HG03442 (cell line): ENCODE data around the gene NUDT2.
A peak's percentile ranks its signal among the peaks of the same experiment; 100 is the strongest.

ENCODE experiments used
- ATAC-seq: cut with Tn5 transposase; IDR thresholded peaks from one replicate; pipeline ENCODE4 v1.9.1; 2021; ENCODE audit warnings: mild to moderate bottlenecking, moderate library complexity; ENCODE audit not compliant: unreplicated experiment

NUDT2 gene

DNA sequence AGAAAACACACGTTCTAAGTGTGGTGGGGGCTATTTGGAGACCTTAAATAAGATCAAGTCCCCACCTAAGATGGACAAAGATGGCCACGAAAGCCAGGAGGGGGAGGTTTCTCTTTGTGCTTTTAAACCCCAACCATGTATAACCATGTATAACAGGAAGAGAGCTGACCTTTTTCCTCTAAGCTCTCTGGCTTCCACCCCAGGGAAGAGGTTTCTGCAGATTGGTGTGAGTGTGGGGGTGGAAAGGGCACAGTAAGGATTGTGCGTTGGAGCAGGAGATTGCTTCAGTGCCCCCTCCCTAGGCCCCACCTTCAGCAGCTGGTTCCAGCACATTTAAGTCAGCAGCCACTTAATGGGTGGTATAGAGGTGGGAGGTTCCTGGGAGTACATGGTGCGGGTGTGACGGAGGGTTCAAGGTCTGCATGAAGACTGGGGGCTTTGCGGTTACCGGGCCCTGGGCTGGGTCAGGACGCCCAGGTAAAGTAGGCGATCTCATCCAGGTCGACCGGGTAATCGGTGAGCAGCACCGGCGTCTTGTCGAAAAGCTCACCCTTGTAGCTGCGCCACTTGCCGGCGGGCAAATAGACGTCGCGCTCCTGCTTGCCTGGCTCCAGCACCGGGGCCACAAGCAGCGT is 41.1 kb downstream of the NUDT2 start:
- no peak for ATAC-seq

DNA sequence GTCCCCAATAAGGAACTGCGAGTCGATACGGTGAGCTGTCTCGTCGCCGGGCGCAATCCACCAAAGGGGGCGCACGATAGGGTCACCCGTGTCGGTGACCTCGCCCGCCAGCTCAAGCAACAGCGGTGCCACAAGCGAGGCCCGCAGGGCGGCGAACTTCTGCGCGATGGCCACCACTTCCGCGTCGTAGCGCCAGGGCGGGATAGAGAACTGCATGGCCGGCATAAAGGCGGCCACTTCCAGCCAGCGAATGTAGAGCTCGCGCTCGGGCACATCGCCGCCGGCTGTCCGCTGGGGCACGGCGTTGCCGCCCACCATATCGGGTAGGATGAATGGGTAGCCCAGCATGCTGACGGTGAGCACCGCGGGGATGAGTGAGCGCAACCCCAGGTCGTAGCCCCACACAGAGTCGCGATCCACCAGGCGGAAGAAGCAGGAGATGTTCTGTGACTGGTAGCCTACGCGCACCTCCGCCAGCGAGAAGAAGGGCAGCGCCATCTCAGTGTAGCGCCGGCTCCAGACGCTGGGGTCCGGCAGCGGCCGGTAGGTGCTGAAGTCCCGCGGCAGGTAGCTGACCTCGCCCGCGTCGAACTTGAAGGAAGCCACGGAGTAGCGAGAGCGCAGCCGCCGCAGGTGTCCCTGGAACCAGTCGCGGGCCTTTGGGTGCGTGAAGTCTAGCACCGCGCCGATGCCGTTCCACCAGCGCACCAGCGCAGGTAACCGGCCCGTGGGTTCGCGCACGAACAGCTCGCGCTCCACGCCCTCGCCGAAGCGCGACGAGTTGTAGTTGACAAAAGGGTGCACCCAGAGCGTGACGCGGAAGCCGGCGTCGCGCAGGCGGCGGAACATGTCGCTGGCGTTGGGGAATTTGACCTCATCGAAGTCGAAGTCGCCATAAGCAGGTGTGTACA is 41.9 kb downstream of the NUDT2 start:
- no peak for ATAC-seq

DNA sequence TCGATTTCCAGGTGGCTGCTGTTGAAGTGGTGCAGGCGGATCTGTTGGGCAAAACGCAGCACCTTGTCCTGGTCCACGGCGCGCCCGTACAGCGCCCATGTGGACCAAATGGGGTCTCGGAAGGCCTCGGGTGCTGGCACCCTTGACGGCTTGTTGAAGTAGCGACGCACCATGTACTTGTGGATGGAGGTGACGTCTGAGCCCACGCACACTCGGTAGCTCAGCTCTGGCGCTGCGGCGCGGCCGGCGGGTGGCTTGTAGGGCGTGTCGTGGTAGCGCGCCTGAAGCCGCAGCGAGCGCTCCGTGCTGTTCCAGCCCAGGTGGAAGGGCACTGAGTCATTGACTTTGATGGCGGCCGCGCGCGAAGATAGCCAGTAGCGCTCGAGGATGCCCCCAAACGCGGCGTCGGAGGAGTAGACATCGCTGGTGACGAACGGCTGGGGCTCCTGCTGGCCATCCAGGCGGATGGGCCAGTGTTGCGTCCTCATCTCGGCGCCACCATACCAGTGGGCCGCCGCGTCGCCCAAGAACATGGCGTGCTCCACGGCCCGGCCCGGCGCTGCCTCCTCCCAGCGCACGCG is 42.6 kb downstream of the NUDT2 start:
- ATAC-seq: no peak

DNA sequence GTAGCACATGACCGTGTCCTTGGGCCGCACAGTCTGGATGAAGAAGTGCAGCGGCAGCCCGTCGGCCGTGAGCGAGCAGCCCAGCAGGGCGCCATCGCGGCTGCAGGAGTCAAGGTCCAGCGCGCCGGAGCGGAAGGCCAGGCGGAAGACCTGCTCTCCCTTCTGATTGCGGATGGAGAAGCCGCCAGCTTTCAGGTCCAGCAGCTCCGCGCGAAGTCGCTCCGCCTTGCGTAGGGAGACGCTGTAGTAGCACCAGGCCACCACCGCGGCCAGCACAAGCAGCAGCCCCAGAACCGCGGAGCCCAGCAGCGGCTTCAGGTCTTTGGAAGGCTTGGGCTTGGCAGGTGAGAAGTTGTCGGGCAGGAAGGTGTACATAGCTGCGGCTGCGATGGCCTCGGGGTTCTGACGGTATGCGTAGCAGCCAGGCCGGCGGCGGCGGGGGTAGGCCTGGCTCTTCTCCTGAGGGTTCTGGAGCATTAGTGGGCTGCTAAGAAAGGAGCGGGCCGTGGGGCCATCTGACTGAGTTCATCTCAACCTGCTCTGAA is 43.2 kb downstream of the NUDT2 start:
- ATAC-seq: no peak

DNA sequence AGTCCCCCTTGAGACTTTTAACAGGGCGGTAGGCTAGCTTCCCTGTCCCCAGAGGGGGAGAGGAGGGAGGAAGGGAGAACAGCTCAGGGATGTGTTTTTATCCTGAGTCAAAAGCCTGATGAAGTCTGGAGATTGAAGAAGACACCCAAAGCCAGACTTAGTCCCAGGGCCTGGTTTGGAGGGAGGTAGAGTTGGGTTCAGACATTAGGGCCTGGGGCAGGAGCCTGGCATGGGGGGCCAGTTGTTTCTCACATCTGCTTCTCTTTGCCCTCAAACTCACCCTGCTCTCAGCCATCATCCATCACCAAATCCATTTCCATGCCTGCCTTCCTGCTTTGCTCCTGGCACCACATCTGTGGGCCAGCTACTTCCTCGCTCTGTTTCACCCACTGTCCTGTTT is 44.4 kb downstream of the NUDT2 start:
- no peak for ATAC-seq

DNA sequence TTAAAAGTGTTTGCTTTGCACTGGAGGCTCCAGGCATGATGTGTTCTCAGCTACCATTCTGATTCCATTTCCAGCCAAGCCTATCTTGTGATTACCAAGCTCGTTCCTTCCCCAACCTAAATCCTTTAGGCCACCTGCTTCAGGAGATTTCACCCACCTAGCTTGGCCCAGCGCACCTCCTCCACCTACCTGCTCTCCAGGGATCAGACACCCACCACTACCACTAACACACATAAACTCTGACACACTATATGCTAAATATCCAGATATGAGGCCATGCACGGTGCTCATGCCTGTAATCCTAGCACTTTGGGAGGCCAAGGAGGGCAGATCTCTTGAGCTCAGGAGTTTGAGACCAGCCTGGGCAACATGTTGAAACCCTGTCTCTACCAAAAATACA is 45.0 kb downstream of the NUDT2 start:
- ATAC-seq: no peak

DNA sequence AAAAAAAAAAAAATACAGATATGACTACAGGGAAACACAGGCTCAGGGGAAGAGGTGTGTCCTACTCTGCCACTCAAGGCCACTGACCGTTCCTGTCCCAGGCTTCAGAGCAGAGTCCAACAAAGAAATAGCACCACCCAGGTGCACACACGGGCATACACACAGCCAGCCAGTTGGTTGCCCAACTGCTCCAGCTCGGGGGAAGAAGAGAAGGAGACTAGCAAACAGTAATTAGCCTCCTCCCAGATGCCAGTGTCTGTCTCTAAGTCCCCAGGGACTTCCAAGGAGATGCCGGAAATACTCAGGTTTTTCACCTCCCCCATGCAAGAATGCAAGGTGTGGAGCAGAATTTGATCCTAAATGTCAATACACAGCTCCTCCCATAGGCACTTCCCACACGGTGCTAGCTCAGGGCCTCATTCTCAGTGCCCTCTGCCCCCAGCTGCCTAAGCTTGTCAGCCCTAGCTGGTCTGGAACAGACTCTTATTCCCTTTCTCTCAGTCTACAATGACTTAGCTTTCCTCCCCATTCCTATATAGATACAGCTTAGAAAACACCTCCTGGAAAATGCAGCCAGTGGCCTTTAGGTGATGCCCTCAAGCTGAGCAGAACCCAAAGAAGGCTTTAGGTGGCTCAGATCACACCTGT is 45.7 kb downstream of the NUDT2 start:
- ATAC-seq: no peak

DNA sequence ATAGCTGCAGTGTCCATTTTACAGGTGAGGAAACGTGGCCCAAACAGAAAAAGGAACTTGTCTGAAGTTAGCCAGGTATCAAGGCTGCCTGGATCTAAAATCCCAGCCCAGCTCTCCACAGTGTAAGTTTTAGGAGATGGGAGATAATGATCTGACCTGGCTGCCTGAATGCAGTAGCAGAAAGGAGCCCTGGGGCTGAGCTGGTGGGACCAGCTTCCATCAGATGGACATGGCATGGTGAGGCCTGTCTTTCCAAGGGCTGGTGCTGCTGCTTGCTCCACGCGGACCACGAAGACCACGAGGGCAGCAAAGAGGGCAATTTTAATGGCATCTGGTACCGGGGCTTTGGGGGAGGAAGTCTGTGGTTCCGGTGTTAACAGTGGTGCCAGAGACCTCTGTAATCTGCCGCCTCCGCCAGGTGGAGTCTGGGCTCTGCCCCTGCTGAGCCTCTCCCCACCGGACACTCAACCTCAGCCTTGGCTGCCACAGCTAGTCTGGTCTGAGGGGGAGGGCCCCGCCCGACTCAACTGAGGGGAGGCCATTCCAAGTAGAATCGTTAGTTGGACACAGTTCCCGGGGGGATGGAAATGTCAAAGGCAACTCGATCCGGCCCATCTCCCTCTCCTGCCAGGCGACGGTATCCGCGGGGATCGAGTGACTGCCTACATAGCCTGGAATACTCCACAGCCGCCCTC is 46.7 kb downstream of the NUDT2 start:
- ATAC-seq: peak; percentile 25

DNA sequence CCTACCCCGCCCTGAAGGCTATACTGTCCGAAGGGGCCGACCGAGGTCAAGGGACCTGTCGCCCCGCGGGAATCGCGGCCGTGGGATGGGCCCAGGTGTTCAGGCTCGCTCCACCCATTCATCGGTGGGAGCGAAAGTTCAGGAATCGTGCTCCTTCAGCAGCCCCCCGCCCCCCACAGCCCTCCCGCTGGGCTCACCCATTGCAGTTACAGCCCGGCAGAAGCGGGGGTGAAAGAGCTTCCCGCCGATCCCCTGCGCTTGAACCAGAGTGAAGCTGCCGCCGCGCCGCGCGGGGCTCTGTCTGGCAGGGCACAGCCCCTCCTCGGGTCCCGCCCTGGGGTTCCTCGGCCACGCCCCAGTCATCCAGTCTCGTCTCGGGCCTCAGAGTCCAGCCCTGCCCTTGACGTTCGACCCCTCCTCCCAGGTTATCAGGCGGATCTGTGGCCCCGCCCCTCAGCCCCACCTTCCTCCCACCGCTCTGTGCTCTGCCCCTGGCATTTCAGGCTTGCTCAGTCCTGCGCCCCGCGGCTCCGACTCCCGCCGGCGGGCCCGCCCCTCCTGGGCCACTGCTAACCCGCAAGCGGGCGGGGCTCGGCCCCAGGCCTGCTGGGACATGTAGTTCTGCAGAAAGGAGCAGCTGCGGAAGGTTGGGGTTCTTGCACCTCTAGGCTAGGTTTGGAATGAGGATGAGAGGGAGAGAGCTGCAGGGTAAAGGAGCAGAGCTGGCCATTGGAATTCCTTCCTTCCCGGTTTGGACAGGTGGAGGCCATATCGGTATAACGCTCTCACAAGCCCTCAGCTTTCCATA is 47.4 kb downstream of the NUDT2 start, which contains the start of gene MYORG:
MYORG (minus strand) TSS at position 303 of the 808 bp plus-strand sequence. CDS start 3,955 bp downstream, outside the sequence.
- peak; percentile 74 for ATAC-seq

DNA sequence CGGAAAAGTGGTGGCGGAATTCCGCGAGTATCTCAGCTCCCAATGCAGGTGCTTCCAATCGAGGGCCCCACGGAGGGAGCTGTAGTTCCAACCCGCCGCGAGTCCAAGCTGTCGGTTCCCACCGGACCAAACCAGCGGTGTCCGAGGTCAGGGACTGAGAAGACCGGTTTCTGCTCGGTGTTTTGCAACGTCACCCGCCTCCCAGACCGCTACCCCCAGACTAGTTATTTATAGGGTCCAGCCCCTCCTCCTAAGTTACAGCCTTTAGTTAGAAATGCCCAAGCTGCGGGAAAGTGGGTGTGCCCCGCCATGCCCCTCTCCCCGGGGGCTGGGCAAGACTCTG is 48.0 kb downstream of the NUDT2 start:
- no peak for ATAC-seq

DNA sequence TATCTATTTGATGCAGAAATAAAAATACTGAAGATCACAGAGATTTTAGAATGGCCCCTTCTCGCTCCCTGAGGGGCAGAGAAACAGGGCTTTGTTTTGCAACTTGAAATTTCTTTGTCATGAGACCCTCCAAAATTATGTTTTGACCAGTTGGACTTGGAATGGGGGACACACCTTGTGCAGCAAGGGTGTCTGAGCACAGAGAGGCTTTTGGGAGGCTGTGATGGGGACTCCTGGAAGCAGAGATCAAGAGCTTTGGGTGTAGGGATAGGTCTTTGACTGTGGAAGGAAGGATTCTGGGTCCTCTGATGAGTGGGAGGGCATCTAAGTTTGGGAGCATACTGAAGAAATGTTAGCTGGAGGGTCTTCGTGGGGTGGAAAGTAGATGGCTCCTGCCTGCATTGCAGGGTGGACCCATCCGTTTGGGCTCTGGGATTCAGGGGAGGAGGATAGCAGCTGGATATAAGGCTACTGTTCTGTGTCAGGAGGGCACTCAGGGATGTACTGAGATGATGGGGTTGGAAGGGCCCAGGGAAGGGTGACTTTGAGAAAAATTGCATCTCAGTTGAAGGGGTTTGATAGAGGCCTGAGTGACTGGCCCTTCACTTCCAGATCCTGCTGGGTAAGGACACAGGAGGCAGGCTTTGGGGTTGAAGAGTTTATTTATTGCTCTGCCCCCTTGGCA is 49.1 kb downstream of the NUDT2 start:
- ATAC-seq: no peak

DNA sequence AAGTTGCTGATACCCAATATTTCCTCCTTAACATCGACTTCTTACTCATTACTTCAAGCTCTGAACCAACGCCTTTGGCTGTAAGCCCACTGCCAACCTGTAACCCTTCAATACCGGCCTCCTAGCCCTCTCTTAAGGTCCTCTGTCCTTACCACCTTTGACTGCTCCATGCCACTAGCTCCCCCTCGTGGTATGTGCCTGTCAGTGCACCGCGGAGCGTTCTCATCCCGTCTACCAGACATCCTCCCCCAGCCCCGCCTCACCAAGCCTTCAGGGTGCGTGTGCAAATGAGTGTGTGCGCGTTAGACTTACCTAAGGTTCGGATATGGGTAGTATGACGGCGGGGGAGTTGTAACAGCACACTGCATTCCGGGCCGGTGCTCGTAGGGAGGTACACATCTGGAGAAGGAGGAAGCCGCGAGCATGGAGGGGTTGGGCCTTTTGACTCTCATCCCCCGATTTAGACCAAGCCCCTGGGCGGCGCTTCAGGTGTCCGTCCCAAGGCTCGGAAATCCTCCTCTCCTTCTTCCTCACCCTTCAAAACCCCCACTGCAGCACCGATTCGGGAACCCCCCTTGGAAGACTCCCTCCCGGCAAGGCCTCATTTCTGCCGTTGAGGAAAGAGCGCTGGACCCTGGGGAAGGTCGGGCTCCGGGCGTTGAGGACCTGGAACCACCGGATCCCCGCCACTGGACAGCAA is 50.1 kb downstream of the NUDT2 start:
- ATAC-seq: no peak

DNA sequence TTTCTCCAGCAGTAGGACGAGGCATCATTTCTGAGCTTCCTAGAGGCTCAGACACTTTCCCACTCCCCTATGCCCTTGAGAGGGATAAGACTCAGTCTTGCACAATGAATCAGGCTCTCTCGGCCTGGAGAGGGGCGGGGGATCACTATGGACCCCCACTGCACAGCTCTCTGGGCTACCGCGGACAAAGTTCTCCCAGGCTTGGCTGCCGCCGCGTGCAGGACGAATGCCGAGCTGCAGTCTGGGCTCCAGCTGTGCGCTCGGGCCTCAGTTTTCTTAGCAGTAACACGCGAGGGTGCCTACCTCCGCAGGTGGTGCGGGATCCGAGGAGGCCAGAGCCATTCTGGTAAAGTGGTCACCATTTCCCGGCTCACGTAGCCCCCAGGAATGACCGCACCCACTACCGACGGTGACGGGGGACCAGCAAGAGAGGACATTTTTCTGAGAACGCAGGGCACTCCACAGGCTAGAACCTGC is 50.7 kb downstream of the NUDT2 start:
- ATAC-seq: no peak

DNA sequence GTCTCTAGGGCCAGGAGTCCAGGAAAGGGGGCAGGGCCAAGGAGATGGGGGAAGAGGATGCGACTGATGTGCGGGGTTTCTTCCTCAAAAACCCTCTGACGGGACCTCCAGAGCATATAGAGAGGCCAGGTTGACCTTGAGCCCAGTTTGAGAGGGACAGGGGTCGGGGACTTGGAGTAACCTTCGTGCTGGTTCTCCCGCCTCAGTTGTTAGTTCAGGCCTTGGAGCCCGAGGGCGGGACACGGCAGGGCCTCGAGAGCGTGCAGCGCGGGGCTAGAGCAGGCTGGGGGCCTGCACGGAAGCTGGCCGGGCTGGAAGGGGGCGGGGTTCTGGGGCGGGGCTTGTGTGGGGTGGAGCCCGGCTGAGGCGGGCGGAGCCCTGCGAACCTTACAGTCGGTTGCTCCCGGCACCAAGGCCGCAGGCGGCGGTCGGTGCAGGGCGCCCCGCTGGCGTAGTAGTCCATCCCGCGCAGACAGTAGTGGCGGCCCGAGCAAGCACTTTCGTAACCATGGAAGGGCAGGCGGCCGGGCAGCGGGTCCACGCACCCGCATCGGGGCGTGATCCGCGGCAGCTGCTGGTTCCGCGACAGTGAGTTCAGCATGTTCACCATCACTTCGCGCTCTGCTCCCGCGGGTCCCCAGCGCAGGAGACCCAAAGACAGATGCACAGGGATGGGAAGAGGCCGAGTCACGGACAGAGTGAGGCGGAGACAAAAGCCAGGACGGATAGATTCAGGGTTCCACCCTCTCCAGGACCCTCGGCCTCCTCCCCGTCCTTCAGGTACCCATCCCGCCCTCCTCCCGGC is 51.3 kb downstream of the NUDT2 start:
- peak; percentile 28 for ATAC-seq

DNA sequence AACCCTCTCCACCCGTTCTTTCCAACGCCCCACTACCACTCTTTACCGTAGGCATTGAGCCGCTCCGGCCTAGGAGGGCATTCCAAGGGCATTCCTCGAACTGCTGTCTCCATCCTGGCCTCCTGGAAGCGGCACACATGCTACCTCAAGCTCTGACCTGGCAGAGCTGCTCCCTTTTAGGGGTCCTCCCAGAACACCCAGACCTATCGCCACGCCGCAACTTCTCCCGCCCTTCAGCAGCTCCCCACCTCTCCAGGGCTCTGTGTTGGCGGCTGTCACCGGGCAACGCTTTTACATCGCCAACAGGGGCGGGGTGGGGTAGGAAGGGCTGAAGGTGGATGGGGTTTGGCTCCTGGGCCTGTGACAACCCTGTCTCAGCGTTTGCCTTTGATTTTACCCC is 52.0 kb downstream of the NUDT2 start:
- ATAC-seq: no peak

DNA sequence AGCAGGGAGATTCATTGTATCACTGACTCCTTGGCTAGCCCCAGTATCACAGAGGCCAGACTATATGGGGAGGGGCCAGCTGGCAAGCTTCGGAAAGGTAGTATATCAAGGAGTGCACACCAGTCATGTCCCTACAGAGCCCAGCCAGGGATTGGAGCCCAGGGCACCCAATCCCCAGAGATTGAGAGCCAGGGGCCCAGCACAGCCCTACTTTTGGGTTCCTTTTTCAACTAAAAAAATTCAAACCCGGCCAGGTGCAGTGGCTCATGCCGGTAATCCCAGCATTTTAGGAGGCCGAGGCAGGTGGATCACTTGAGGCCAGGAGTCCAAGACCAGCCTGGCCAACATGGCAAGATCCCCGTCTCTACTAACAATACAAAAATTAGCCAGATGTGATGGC is 52.7 kb downstream of the NUDT2 start:
- ATAC-seq: no peak

DNA sequence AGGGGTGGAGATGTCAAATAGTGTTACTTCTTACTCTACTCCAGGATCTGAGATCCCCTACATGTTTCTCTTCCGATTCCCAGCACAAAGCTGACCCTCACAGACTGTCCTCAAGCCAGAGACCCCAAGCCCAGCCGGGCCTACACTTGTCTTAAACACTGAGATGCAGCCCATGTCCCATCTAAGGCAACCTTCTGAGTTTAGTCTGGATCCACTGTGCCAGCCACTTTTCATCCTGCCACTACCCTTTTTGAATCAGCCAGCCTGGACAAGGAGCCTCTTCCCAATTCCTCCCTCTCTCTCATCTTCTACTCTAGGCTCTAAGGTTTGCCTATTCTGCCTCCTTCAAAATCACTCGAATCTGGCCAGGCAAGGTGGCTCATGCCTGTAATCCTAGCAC is 53.5 kb downstream of the NUDT2 start:
- ATAC-seq: no peak

DNA sequence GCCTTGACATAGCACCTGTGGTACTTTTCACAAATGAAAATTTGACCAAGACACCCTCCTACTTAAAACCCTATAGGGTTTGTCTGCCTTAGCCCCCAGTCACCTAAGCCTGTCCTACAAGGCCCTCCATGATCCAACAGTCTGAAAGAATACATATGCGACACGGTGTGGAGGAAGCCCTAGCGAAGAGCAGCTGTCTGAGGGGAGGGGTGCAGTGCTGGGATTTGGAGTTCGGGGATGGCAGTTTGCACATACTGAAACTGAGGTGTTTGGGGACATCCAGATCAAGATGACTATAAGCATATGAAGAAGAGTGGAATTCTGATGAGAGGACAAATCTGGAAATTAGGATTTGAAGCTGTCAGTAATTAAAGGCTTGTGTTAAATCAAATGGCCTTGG is 54.5 kb downstream of the NUDT2 start:
- ATAC-seq: no peak
